ENCODE results near the gene SASS6. TPM values are rescaled to one million over a fixed set of nuclear protein-coding genes. Genes with fewer than 3 reads are reported as not detected.

The SASS6 gene
- total RNA-seq, 1 experiment from 2014 or later, result 10.1 TPM

DNA sequence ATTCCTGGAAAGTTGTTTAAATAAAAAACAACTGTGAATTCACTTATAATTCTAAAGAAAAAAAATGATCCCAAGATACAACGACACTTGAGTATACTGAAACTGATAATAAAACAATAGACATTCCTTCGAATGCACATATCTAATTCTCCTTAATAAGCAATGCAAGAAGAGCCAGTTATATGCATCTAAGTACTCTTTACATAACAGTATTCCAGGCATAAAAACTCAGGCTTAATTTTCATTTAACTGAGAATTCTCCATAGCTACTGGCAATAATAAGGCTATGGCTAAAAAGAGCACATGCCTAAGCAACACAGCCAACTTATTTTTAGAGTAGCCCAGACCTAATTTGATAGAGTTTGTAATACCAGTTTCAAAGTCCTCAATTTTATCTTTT is 31.2 kb downstream of the SASS6 start:
- BruUV-seq (replicated peaks), result no TSS peak
- ChIA-PET POLR2A (no interaction called here), CTCF (no interaction called here)
- DNase-seq, result no peak
- no peaks in the 10 kb centered on the region for H3K9me3 ChIP-seq
- H3K4me3 Mint-ChIP-seq (ENCODE audit: unreplicated experiment), result no peak overlapping the region
- H3K4me1 Mint-ChIP-seq (ENCODE audit: low read depth, unreplicated experiment), result no peaks in the 10 kb centered on the region
- H3K27ac Mint-ChIP-seq (ENCODE audit: unreplicated experiment), result no peak overlapping the region
- H3K27me3 ChIP-seq (replicated peaks; ENCODE audit: control insufficient read depth, insufficient read depth, low read length), result no peaks in the 10 kb centered on the region
- H3K4me1 ChIP-seq, result no peaks in the 10 kb centered on the region
- intact Hi-C loops (cut with micrococcal nuclease; ENCODE audit: unreplicated experiment), result no loop called here
- no peaks in the 10 kb centered on the region; the same call in 1 of the 2 replicates for H3K36me3 ChIP-seq (ENCODE audit: control insufficient read depth, insufficient read depth, low read length)
- TF ChIP-seq, protein P1, sequence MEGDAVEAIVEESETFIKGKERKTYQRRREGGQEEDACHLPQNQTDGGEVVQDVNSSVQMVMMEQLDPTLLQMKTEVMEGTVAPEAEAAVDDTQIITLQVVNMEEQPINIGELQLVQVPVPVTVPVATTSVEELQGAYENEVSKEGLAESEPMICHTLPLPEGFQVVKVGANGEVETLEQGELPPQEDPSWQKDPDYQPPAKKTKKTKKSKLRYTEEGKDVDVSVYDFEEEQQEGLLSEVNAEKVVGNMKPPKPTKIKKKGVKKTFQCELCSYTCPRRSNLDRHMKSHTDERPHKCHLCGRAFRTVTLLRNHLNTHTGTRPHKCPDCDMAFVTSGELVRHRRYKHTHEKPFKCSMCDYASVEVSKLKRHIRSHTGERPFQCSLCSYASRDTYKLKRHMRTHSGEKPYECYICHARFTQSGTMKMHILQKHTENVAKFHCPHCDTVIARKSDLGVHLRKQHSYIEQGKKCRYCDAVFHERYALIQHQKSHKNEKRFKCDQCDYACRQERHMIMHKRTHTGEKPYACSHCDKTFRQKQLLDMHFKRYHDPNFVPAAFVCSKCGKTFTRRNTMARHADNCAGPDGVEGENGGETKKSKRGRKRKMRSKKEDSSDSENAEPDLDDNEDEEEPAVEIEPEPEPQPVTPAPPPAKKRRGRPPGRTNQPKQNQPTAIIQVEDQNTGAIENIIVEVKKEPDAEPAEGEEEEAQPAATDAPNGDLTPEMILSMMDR (IDR thresholded peaks at IDR 0.05; ENCODE audit: insufficient read depth in 1 of 2, low read depth in 1 of 2, low read length in 1 of 2, severe bottlenecking in 1 of 2, unreplicated experiment in 1 of 2), result no peak
- peaks cover 31% of the 10 kb centered on the region for H3K36me3 Mint-ChIP-seq (ENCODE audit: insufficient read depth, unreplicated experiment)
- H3K27me3 Mint-ChIP-seq (ENCODE audit: insufficient read depth, unreplicated experiment), result no peaks in the 10 kb centered on the region
- no peaks in the 10 kb centered on the region for H3K9me3 Mint-ChIP-seq (ENCODE audit: unreplicated experiment)
- no peak overlapping the region for H3K4me3 ChIP-seq (ENCODE audit: low read depth, low read length)

GRCh38 chr1:100100202-100100601 is 32.5 kb downstream of the SASS6 start:
- no TSS peak for BruUV-seq (replicated peaks)
- H3K27me3 Mint-ChIP-seq (ENCODE audit: insufficient read depth, unreplicated experiment), result no peaks in the 10 kb centered on the region
- H3K27ac Mint-ChIP-seq (ENCODE audit: unreplicated experiment), result no peak overlapping the region
- TF ChIP-seq, protein P1 (IDR thresholded peaks at IDR 0.05; ENCODE audit: insufficient read depth in 1 of 2, low read depth in 1 of 2, low read length in 1 of 2, severe bottlenecking in 1 of 2, unreplicated experiment in 1 of 2), result no peak
- ChIA-PET CTCF (no interaction called here), POLR2A (no interaction called here)
- H3K4me1 Mint-ChIP-seq (ENCODE audit: low read depth, unreplicated experiment), result no peaks in the 10 kb centered on the region
- H3K4me3 Mint-ChIP-seq (ENCODE audit: unreplicated experiment), result no peak overlapping the region
- no peaks in the 10 kb centered on the region for H3K27me3 ChIP-seq (replicated peaks; ENCODE audit: control insufficient read depth, insufficient read depth, low read length)
- H3K4me3 ChIP-seq (ENCODE audit: low read depth, low read length), result no peak overlapping the region
- no peaks in the 10 kb centered on the region for H3K9me3 Mint-ChIP-seq (ENCODE audit: unreplicated experiment)
- H3K9me3 ChIP-seq, result no peaks in the 10 kb centered on the region
- intact Hi-C loops (cut with micrococcal nuclease; ENCODE audit: unreplicated experiment), result no loop called here
- no peaks in the 10 kb centered on the region for H3K4me1 ChIP-seq
- no peaks in the 10 kb centered on the region; the same call in 1 of the 2 replicates for H3K36me3 ChIP-seq (ENCODE audit: control insufficient read depth, insufficient read depth, low read length)
- peaks cover 31% of the 10 kb centered on the region for H3K36me3 Mint-ChIP-seq (ENCODE audit: insufficient read depth, unreplicated experiment)
- DNase-seq, result no peak

GRCh38 chr1:100090471-100090870 is 42.3 kb downstream of the SASS6 start:
- TF ChIP-seq, protein P1 (IDR thresholded peaks at IDR 0.05; ENCODE audit: insufficient read depth in 1 of 2, low read depth in 1 of 2, low read length in 1 of 2, severe bottlenecking in 1 of 2, unreplicated experiment in 1 of 2), result no peak
- ChIA-PET POLR2A (no interaction called here), CTCF (no interaction called here)
- H3K27ac Mint-ChIP-seq (ENCODE audit: unreplicated experiment), result no peak overlapping the region
- H3K27me3 ChIP-seq (replicated peaks; ENCODE audit: control insufficient read depth, insufficient read depth, low read length), result no peaks in the 10 kb centered on the region
- no peaks in the 10 kb centered on the region for H3K4me1 Mint-ChIP-seq (ENCODE audit: low read depth, unreplicated experiment)
- H3K36me3 Mint-ChIP-seq (ENCODE audit: insufficient read depth, unreplicated experiment), result peaks cover 38% of the 10 kb centered on the region
- H3K4me1 ChIP-seq, result no peaks in the 10 kb centered on the region
- H3K27me3 Mint-ChIP-seq (ENCODE audit: insufficient read depth, unreplicated experiment), result no peaks in the 10 kb centered on the region
- intact Hi-C loops (cut with micrococcal nuclease; ENCODE audit: unreplicated experiment), result no loop called here
- no TSS peak for BruUV-seq (replicated peaks)
- no peak for DNase-seq
- H3K9me3 ChIP-seq, result no peaks in the 10 kb centered on the region
- no peak overlapping the region for H3K4me3 Mint-ChIP-seq (ENCODE audit: unreplicated experiment)
- H3K9me3 Mint-ChIP-seq (ENCODE audit: unreplicated experiment), result no peaks in the 10 kb centered on the region
- H3K36me3 ChIP-seq (ENCODE audit: control insufficient read depth, insufficient read depth, low read length), result no peaks in the 10 kb centered on the region
- H3K4me3 ChIP-seq (ENCODE audit: low read depth, low read length), result no peak overlapping the region
